ENCODE data around the gene SMAD3. TPM values are rescaled to one million over a fixed set of nuclear protein-coding genes. Genes with fewer than 3 reads are reported as not detected.

Gene SMAD3
- total and polyA plus RNA-seq, 10 of the 15 experiments (the other 5 are each of a cell fraction or from before 2014, with no cell fraction given): 5.6 to 43.2 (median 16.0) TPM

- POLR2A ChIA-PET: no interaction called here
- Histone ChIP-seq H3K4me1 (ENCODE audit: control insufficient read depth, insufficient read depth, low read length) (no peaks in the 10 kb centered on the region), H2AFZ (ENCODE audit: control insufficient read depth, low read depth, low read length) (no peak overlapping the region), H4K20me1 (ENCODE audit: control insufficient read depth, insufficient read depth) (no peaks in the 10 kb centered on the region), H3K27ac (ENCODE audit: control insufficient read depth, insufficient read depth) (no peak overlapping the region), H3K27me3 (replicated peaks in 1 of 2; ENCODE audit: control insufficient read depth in 2 of 2, insufficient read depth in 2 of 2, low read length in 1 of 2) (no peaks in the 10 kb centered on the region), H3K79me2 (ENCODE audit: control insufficient read depth, insufficient read depth, low read length) (no peaks in the 10 kb centered on the region), H3K36me3 (ENCODE audit: control insufficient read depth in 2 of 2, insufficient read depth in 2 of 2, low read length in 1 of 2) (peaks cover 0 to 21% of the 10 kb centered on the region in 2 experiments; a peak in 2 of 4 replicates), H3K9me3 (replicated peaks; ENCODE audit: control insufficient read depth, insufficient read depth, low read length) (peaks cover 3% of the 10 kb centered on the region; the same call in 2 of the 3 replicates), H3K4me3 (no peak overlapping the region), H3K4me2 (ENCODE audit: control insufficient read depth, insufficient read depth) (no peak overlapping the region), H3K9ac (ENCODE audit: control insufficient read depth, insufficient read depth, low read length) (no peak overlapping the region)
- intact Hi-C loops (cut with micrococcal nuclease; ENCODE audit: unreplicated experiment) (no loop called here), in situ Hi-C loops (cut with MboI) (no loop called here)
- CTCF ChIA-PET: no interaction called here
- no TSS peak for BruUV-seq (replicated peaks)
- no peak for DNase-seq (ENCODE audit: low read depth, low spot score)
- TF ChIP-seq ATF7 (IDR thresholded peaks at IDR 0.05; ENCODE audit: low read depth) (no peak), E2F8 (IDR thresholded peaks at IDR 0.05; ENCODE audit: low read depth, partially characterized antibody) (no peak), BCL11A (IDR thresholded peaks at IDR 0.05; ENCODE audit: low read depth, low read length) (no peak), CEBPB (IDR thresholded peaks at IDR 0.05; ENCODE audit: borderline replicate concordance in 1 of 2, low read depth in 2 of 2, low read length in 2 of 2) (no peak), GATAD2B (conservative IDR thresholded peaks at IDR 0.05; ENCODE audit: low read depth) (no peak), ZZZ3 (IDR thresholded peaks at IDR 0.05; ENCODE audit: control insufficient read depth, insufficient read length, low read depth) (no peak), ELK1 (IDR thresholded peaks at IDR 0.05; ENCODE audit: low read depth, low read length) (no peak), ASH2L (IDR thresholded peaks at IDR 0.05; ENCODE audit: borderline replicate concordance, low read depth) (no peak), USF2 (IDR thresholded peaks at IDR 0.05; ENCODE audit: borderline replicate concordance, low read depth, low read length) (no peak), EZH2 (IDR thresholded peaks at IDR 0.05; ENCODE audit: borderline replicate concordance, control insufficient read depth, low read depth, low read length) (no peak)
- TF ChIP-seq, protein P1, sequence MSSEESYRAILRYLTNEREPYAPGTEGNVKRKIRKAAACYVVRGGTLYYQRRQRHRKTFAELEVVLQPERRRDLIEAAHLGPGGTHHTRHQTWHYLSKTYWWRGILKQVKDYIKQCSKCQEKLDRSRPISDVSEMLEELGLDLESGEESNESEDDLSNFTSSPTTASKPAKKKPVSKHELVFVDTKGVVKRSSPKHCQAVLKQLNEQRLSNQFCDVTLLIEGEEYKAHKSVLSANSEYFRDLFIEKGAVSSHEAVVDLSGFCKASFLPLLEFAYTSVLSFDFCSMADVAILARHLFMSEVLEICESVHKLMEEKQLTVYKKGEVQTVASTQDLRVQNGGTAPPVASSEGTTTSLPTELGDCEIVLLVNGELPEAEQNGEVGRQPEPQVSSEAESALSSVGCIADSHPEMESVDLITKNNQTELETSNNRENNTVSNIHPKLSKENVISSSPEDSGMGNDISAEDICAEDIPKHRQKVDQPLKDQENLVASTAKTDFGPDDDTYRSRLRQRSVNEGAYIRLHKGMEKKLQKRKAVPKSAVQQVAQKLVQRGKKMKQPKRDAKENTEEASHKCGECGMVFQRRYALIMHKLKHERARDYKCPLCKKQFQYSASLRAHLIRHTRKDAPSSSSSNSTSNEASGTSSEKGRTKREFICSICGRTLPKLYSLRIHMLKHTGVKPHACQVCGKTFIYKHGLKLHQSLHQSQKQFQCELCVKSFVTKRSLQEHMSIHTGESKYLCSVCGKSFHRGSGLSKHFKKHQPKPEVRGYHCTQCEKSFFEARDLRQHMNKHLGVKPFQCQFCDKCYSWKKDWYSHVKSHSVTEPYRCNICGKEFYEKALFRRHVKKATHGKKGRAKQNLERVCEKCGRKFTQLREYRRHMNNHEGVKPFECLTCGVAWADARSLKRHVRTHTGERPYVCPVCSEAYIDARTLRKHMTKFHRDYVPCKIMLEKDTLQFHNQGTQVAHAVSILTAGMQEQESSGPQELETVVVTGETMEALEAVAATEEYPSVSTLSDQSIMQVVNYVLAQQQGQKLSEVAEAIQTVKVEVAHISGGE (CRISPR knock-in tag; IDR thresholded peaks at IDR 0.05): no peak
- TF ChIP-seq, protein P2, sequence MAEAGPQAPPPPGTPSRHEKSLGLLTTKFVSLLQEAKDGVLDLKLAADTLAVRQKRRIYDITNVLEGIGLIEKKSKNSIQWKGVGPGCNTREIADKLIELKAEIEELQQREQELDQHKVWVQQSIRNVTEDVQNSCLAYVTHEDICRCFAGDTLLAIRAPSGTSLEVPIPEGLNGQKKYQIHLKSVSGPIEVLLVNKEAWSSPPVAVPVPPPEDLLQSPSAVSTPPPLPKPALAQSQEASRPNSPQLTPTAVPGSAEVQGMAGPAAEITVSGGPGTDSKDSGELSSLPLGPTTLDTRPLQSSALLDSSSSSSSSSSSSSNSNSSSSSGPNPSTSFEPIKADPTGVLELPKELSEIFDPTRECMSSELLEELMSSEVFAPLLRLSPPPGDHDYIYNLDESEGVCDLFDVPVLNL (IDR thresholded peaks at IDR 0.05; ENCODE audit: low read depth, low read length): no peak
- ATAC-seq: no peak
- SMC1A ChIA-PET (ENCODE audit: uncharacterized antibody, unreplicated experiment): interaction anchor here (0.9 kb wide), 2 partner anchors 10 to 46 kb away, joined by 3 read pairs; no protein-coding TSS in a partner anchor
- WGBS (ENCODE audit: insufficient coverage, insufficient replicate concordance, low lambda C conversion rate, missing lambda C conversion rate): 93% methylated on average over 3 of the region's 3 CpGs
- RAD21 ChIA-PET (ENCODE audit: unreplicated experiment): no interaction called here
- FAIRE-seq: no peak
Measured at GRCh38 chr15:67207555-67208207, 142.3 kb downstream of the SMAD3 start.
